AG10803 (cell line): ENCODE results near the gene OR52A5.
"Not testable (repeated sequence)": the region's sequence is repeated elsewhere in the genome, so short reads cannot be mapped to it uniquely, and the experiment has no call there.

ENCODE experiments used
- DNase-seq: peaks from one replicate; pipeline ENCODE4 v3.0.0; 2010; ENCODE audit warnings: low read depth
- H3K4me3 ChIP-seq: 2 replicates; pipeline ENCODE4 v1.5.1; 2011; ENCODE audit warnings: mild to moderate bottlenecking, low read length, control low read depth
- TF ChIP-seq, protein P1 (sequence below): conservative IDR thresholded peaks from 2 replicates; pipeline ENCODE4 v1.5.1; 2011; ENCODE audit warnings: mild to moderate bottlenecking, low read length, control low read depth, inconsistent platforms

OR52A5 gene

DNA sequence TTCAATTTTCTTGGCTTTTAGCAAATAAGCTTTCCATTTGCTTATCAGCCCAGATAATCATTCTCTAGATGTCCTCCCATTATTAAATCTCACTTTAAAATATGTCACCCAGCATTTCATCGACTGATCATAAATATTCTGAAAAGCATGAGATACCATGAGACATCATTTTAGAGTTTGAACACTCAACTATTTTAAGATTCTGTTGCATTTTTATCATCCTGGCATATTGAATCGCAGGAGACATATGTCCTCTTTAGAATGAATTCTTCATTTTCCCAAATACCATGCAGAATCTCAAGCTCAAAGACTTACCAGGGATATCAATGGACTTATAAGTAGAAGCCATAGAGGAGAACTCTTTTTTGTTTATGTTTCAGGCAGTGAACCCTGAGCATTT is at the start of gene OR52A5:
Gene OR52A5 (minus strand): TSS at position 361 of the 400 bp plus-strand sequence. CDS start 5,714 bp downstream, outside the sequence.
- DNase-seq: no peak
- TF ChIP-seq, protein P1, sequence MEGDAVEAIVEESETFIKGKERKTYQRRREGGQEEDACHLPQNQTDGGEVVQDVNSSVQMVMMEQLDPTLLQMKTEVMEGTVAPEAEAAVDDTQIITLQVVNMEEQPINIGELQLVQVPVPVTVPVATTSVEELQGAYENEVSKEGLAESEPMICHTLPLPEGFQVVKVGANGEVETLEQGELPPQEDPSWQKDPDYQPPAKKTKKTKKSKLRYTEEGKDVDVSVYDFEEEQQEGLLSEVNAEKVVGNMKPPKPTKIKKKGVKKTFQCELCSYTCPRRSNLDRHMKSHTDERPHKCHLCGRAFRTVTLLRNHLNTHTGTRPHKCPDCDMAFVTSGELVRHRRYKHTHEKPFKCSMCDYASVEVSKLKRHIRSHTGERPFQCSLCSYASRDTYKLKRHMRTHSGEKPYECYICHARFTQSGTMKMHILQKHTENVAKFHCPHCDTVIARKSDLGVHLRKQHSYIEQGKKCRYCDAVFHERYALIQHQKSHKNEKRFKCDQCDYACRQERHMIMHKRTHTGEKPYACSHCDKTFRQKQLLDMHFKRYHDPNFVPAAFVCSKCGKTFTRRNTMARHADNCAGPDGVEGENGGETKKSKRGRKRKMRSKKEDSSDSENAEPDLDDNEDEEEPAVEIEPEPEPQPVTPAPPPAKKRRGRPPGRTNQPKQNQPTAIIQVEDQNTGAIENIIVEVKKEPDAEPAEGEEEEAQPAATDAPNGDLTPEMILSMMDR: no peak

DNA sequence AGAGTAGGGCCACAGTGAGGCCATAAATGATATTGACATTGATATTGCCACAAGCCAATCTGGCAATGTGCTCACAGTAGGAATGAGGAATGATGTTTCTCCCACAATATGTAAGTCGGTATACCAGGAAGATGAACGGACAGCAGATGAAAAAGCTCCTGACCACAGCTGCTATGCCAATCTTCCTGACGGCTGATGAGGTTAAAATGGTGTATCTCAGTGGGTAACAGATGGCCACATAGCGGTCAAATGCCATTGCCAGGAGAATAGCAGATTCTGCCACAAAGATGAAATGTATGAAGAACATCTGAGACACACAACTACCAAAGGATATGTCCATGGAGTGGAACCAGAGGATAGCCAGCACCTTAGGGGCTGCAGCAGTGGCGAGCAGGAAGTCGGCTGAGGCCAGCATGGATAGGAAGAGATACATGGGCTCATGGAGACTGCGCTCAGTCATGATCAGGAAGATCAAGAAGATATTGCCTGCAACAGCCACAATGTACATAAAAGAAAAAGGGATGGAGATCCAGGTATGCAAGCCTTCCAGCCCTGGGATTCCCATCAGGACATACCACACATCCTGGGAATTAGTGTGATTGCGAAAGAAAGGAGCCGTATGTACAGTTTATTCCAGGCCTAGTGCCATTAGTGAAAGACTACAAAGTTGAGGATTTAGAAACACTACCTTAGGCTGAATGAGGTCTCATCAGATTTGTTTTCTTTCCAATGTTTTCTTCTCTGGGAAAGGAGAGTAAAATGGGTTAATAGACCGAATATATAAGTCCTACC is 40.1 kb upstream of the OR52A5 start:
- TF ChIP-seq, protein P1: no peak
- no peak overlapping the region for H3K4me3 ChIP-seq
- no peak for DNase-seq

More for the DNA sequence above, at the start of gene OR52A5:
- no peak within 1 kb of the TSS for H3K4me3 ChIP-seq

DNA sequence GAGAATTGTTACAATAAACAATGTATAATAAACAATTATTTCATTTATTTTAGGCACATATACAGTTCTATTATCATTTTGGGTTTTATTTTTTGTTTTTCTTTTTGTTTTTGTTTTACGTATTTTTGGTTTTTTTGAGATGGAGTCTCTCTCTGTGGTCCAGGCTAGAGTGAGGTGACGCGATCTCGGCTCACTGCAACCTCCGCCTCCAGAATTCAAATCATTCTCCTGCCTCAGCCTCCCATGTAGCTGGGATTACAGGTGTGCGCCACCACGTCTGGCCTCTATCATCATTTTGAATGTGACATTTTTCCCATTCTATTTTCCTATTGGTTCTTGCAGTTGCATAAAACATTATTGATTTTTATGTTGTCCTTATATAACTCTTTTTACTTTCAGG is 36.8 kb upstream of the OR52A5 start:
- DNase-seq: no peak
- TF ChIP-seq, protein P1: no peak
- H3K4me3 ChIP-seq: no peak overlapping the region

DNA sequence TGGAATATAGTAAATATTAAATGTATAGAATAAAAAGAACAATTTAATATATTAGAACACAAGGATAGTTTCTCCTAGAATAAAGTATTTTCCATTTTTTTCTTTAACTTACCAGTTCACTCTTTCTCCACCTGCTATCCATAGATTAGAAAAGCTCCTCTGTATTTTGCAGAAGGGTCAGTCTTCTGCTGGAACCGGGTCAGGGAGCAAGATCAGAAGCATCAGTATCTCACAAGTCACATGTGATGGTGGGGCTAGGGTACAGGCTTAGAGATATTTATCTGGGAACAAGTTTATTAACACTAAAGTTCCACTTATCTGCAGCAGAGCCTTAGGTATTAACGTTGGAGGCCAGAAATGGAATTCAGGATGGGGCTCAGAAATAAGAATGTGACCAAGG is 33.7 kb upstream of the OR52A5 start:
- DNase-seq: no peak
- TF ChIP-seq, protein P1: no peak
- H3K4me3 ChIP-seq: no peak overlapping the region

DNA sequence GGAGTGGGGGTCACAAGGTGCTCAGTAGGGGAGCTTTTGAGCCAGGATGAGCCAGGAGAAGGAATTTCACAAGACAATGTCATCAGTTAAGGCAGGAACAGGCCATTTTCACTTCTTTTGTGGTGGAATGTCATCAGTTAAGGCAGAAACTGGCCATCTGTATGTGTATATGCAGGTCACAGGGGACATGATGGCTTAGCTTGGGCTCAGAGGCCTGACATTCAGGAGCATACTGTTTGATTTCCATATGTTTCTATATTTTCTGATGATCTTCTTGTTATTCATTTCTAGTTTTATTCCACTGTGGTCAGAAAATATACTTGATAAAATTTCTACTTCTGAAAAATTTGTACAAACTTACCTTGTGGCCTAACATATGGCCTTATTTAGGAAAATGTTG is 27.7 kb upstream of the OR52A5 start:
- H3K4me3 ChIP-seq, DNase-seq: not testable (repeated sequence)

DNA sequence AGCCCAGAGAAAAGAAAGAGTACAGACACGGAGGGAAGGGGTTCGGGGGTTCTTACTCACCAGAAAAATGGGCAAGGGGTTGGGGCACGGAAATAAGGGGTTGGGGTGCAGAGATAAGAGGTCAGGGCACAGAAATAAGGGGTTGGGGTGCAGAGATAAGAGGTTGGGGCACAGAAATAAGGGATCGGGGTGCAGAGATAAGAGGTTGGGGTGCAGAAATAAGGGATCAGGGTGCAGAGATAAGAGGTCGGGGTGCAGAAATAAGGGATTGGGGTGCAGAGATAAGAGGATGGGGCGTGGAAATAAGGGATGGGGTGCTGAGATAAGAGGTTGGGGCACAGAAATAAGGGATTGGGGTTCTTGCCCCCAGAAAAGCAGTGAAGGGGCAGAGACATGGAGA is 26.7 kb upstream of the OR52A5 start:
- H3K4me3 ChIP-seq: not testable (repeated sequence)

DNA sequence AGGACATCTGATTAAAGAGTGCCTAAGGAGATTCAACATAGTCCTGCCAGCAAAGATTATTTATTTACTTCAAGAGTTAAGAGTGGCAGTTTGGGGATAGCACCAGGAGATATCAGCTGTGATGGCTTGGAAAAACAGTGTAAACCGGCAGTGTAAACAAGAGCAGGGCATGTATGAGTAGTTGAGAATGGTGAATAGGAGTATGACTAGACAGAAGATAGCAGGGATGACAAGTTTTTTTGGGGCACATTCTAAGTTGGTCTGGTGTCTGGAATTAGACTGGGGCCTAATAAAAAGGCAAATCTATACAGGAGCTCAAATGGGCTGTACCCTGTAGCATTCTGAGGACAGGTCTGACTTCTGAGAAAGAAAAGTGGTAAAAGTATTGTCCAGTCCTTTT is 22.9 kb upstream of the OR52A5 start:
- DNase-seq, H3K4me3 ChIP-seq: not testable (repeated sequence)

More for the DNA sequence above, 26.7 kb upstream of the OR52A5 start:
- DNase-seq: not testable (repeated sequence)

DNA sequence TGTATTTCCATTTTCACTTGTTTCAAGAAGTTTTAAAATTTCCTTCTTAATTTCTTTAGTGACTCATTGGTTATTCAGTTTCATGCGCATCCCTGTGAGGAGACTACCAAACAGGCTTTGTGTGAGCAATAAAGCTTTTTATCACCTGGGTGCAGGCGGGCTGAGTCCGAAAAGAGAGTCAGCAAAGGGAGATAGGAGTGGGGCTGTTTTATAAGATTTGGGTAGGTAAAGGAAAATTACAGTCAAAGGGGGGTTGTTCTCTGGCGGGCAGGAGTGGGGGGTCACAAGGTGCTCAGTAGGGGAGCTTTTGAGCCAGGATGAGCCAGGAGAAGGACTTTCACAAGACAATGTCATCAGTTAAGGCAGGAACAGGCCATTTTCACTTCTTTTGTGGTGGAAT is 22.1 kb upstream of the OR52A5 start:
- not testable (repeated sequence) for DNase-seq, H3K4me3 ChIP-seq

DNA sequence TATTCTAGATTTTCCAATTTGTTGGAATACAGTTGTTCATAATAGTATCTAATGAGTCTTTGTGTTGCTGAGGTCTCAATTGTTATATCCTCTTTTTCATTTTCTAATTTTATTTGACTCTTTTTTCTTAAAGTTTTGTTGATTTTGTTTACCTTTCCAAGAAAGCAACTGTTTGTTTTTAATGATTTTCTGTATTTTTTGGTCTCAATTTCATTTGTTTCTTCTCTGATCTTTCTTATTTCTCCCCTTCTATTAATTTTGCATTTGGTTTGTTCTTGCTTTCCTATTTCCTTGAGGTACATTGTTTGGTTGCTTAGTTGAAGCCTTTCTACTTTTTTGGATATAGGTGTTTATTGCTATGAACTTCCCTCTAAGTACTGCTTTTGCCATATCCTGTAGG is 21.6 kb upstream of the OR52A5 start:
- H3K4me3 ChIP-seq: no peak overlapping the region
- TF ChIP-seq, protein P1: no peak
- no peak for DNase-seq
